K562 (cell line): ENCODE measurements around the gene EPHB2. TPM values are rescaled to one million over a fixed set of nuclear protein-coding genes. Genes with fewer than 3 reads are reported as not detected.
A peak's percentile ranks its signal among the peaks of the same experiment; 100 is the strongest.

ENCODE experiments used
- ATF1 ChIP-seq, 2 experiments: fragments of 450-650 bp in 1 of 2; IDR thresholded peaks; 2 replicates each; pipeline ENCODE4 v1.6.1; 2016; ENCODE audit warnings: missing compliant biosample characterization in 1 of 2, missing genetic modification characterization in 1 of 2
- BMI1 ChIP-seq: fragments of 150-350 bp; IDR thresholded peaks from 2 replicates; pipeline ENCODE4 v1.6.1; 2014; ENCODE audit warnings: low read length
- CCNT2 ChIP-seq: IDR thresholded peaks from 2 replicates; pipeline ENCODE4 v1.6.1; 2011; ENCODE audit warnings: borderline replicate concordance, low read depth, mild to moderate bottlenecking, moderate library complexity, mixed read lengths, low read length; ENCODE audit not compliant: insufficient read length; ENCODE audit errors: extremely low read depth
- CEBPB ChIP-seq: fragments of 450-650 bp; IDR thresholded peaks from 2 replicates; pipeline ENCODE4 v1.6.1; 2016; ENCODE audit warnings: missing genetic modification characterization, missing compliant biosample characterization
- CEBPG ChIP-seq, 3 experiments: fragments of 200-800 bp in 1 of 3; sonication (Bioruptor generic) in 1 of 3; sonication (generic) in 1 of 3; formaldehyde crosslinking in 1 of 3; IDR thresholded peaks in 2 of 3; conservative IDR thresholded peaks in 1 of 3; 2 replicates each; pipeline versions ENCODE4 v1.6.1 to v1.8.0; 2016 to 2022; ENCODE audit warnings: missing compliant biosample characterization in 2 of 3, missing genetic modification characterization in 2 of 3, mild to moderate bottlenecking in 1 of 3, missing genetic modification reagents in 1 of 3
- HDAC2 ChIP-seq: fragments of 450-650 bp; IDR thresholded peaks from 2 replicates; pipeline ENCODE4 v1.6.1; 2016; ENCODE audit warnings: mild to moderate bottlenecking
- HOXB6 ChIP-seq: fragments of 250-450 bp; sonication (Bioruptor Pico); IDR thresholded peaks from 2 replicates; pipeline ENCODE4 v1.5.1; 2022; ENCODE audit warnings: mild to moderate bottlenecking, borderline replicate concordance
- IRF2 ChIP-seq: sonication (generic); formaldehyde crosslinking; IDR thresholded peaks from 2 replicates; pipeline ENCODE4 v1.8.1; 2022; ENCODE audit warnings: mild to moderate bottlenecking, missing genetic modification reagents
- KLF1 ChIP-seq: fragments of 450-650 bp; IDR thresholded peaks from 2 replicates; pipeline ENCODE4 v1.6.1; 2016; ENCODE audit warnings: missing genetic modification characterization, missing compliant biosample characterization
- MECOM ChIP-seq: fragments of 250-450 bp; sonication (Bioruptor Pico); IDR thresholded peaks from 2 replicates; pipeline ENCODE4 v1.8.0; 2022; ENCODE audit warnings: inconsistent platforms
- RBBP5 ChIP-seq: fragments of 200-600 bp; sonication (generic); IDR thresholded peaks from 2 replicates; pipeline ENCODE4 v1.6.1; 2012; ENCODE audit warnings: borderline replicate concordance, mild to moderate bottlenecking, low read length, control low read depth, inconsistent platforms; ENCODE audit not compliant: insufficient read depth, poor library complexity, severe bottlenecking
- polyA plus RNA-seq, 8 experiments: library from polyadenylated mRNA; depleted of rRNA in 4 of 8; stranded (reverse) in 5 of 8; unstranded in 3 of 8; fragments of >200 nt; fragmentation: Nextera tagmentation in 2 of 8; fragmentation: Illumina TruSeq in 1 of 8; extraction: Ambion mirVana in 2 of 8; extraction: Trizol in 1 of 8; gene quantifications; 2 replicates each; pipeline versions ENCODE4 v1.2.1 to v1.2.3, GENCODE V29; 2011 to 2014; ENCODE audit warnings: inconsistent platforms in 1 of 8, missing spikeins in 1 of 8
- total RNA-seq, 7 experiments: library from RNA; depleted of rRNA in 6 of 7; stranded (reverse); fragments of >200 nt in 6 of 7; fragmentation: Illumina TruSeq in 2 of 7; extraction: Trizol in 2 of 7; gene quantifications; 2 replicates each; pipeline versions ENCODE4 v1.2.1 to v1.2.3, GENCODE V29; 2011 to 2021; ENCODE audit warnings: low replicate concordance in 1 of 7
- TF ChIP-seq, protein P1 (sequence below): sonication (generic); formaldehyde crosslinking; IDR thresholded peaks from 2 replicates; pipeline ENCODE4 v1.8.0; 2022; ENCODE audit warnings: mild to moderate bottlenecking, low read depth, missing genetic modification reagents
- TF ChIP-seq, protein P2 (sequence below): fragments of 450-650 bp; formaldehyde crosslinking; IDR thresholded peaks from 2 replicates; pipeline ENCODE4 v1.4.0; 2022; ENCODE audit warnings: missing genetic modification characterization
- TF ChIP-seq, protein P3 (sequence below): sonication (generic); formaldehyde crosslinking; IDR thresholded peaks from 2 replicates; pipeline ENCODE4 v1.8.0; 2023; ENCODE audit warnings: mild to moderate bottlenecking, missing genetic modification reagents
- TF ChIP-seq, protein P4 (sequence below): fragments of 450-650 bp; formaldehyde crosslinking; IDR thresholded peaks from 2 replicates; pipeline ENCODE4 v1.4.0; 2022; ENCODE audit warnings: missing genetic modification characterization
- TF ChIP-seq, protein P5 (sequence below): fragments of 450-650 bp; IDR thresholded peaks from 2 replicates; pipeline ENCODE4 v1.6.1; 2017; ENCODE audit warnings: mild to moderate bottlenecking, moderate library complexity

Gene EPHB2
- total and polyA plus RNA-seq, 9 of the 15 experiments (the other 6 are each of a cell fraction or from before 2014, with no cell fraction given) = not detected

DNA sequence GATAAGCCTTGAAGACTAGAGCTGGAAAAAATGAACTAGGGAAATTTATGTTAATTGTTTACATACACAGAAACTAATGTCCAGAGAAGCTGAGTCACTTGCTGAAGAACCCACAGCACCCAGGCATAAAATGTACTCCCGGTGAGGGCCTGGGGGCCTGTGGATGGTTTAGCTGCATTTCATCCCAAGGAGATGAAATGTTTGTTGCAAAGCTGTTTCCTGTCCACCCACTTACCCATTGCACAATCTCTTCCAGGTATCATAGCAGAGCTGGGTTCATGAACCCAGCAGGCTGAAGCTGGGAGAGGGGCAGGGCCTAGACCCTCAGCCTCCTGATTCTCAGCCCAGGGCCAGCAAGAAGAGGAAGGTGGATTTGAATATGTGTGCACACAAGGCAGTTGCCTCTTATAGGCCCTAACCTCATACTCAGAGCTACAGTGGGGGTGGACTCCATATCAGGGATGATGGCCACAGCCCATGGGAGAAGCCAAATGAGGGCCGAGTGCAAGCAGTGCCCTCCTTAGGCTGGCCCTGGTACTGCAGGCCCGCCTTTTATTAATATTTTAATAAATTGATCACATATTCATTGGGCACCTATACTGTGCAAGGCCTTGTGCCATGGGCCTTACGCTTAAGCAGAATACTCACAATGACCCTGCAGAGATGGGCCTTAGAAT, 151.3 kb downstream of the EPHB2 start (continued):
- TF ChIP-seq ATF1 (CRISPR knock-in tag; IDR thresholded peaks at IDR 0.05) (no peak), ATF1 (tag; IDR thresholded peaks at IDR 0.05) (no peak), MECOM (no peak), HDAC2 (no peak), KLF1 (tag) (no peak), CEBPB (tag) (peak; percentile 89), CEBPG (CRISPR knock-in tag; IDR thresholded peaks at IDR 0.05) (0 out of 2 replicates have a peak, but pooled peaks have one; percentile 33), CEBPG (tag; conservative IDR thresholded peaks at IDR 0.05 in 1 of 2, IDR thresholded peaks at IDR 0.05 in 1 of 2) (peak; percentile 53 to 79; a peak in 3 of 4 replicates), RBBP5 (no peak), HOXB6 (peak; percentile 7; the same call in 1 of the 2 replicates), CCNT2 (no peak), BMI1 (no peak), IRF2 (CRISPR knock-in tag) (no peak)
- TF ChIP-seq, protein P1, sequence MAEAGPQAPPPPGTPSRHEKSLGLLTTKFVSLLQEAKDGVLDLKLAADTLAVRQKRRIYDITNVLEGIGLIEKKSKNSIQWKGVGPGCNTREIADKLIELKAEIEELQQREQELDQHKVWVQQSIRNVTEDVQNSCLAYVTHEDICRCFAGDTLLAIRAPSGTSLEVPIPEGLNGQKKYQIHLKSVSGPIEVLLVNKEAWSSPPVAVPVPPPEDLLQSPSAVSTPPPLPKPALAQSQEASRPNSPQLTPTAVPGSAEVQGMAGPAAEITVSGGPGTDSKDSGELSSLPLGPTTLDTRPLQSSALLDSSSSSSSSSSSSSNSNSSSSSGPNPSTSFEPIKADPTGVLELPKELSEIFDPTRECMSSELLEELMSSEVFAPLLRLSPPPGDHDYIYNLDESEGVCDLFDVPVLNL = no peak
- TF ChIP-seq, protein P2, sequence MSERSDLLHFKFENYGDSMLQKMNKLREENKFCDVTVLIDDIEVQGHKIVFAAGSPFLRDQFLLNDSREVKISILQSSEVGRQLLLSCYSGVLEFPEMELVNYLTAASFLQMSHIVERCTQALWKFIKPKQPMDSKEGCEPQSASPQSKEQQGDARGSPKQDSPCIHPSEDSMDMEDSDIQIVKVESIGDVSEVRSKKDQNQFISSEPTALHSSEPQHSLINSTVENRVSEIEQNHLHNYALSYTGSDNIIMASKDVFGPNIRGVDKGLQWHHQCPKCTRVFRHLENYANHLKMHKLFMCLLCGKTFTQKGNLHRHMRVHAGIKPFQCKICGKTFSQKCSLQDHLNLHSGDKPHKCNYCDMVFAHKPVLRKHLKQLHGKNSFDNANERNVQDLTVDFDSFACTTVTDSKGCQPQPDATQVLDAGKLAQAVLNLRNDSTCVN (CRISPR knock-in tag) = no peak
- TF ChIP-seq, protein P3, sequence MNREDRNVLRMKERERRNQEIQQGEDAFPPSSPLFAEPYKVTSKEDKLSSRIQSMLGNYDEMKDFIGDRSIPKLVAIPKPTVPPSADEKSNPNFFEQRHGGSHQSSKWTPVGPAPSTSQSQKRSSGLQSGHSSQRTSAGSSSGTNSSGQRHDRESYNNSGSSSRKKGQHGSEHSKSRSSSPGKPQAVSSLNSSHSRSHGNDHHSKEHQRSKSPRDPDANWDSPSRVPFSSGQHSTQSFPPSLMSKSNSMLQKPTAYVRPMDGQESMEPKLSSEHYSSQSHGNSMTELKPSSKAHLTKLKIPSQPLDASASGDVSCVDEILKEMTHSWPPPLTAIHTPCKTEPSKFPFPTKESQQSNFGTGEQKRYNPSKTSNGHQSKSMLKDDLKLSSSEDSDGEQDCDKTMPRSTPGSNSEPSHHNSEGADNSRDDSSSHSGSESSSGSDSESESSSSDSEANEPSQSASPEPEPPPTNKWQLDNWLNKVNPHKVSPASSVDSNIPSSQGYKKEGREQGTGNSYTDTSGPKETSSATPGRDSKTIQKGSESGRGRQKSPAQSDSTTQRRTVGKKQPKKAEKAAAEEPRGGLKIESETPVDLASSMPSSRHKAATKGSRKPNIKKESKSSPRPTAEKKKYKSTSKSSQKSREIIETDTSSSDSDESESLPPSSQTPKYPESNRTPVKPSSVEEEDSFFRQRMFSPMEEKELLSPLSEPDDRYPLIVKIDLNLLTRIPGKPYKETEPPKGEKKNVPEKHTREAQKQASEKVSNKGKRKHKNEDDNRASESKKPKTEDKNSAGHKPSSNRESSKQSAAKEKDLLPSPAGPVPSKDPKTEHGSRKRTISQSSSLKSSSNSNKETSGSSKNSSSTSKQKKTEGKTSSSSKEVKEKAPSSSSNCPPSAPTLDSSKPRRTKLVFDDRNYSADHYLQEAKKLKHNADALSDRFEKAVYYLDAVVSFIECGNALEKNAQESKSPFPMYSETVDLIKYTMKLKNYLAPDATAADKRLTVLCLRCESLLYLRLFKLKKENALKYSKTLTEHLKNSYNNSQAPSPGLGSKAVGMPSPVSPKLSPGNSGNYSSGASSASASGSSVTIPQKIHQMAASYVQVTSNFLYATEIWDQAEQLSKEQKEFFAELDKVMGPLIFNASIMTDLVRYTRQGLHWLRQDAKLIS (CRISPR knock-in tag) = no peak
- TF ChIP-seq, protein P4, sequence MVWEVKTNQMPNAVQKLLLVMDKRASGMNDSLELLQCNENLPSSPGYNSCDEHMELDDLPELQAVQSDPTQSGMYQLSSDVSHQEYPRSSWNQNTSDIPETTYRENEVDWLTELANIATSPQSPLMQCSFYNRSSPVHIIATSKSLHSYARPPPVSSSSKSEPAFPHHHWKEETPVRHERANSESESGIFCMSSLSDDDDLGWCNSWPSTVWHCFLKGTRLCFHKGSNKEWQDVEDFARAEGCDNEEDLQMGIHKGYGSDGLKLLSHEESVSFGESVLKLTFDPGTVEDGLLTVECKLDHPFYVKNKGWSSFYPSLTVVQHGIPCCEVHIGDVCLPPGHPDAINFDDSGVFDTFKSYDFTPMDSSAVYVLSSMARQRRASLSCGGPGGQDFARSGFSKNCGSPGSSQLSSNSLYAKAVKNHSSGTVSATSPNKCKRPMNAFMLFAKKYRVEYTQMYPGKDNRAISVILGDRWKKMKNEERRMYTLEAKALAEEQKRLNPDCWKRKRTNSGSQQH (CRISPR knock-in tag) = no peak
- TF ChIP-seq, protein P5, sequence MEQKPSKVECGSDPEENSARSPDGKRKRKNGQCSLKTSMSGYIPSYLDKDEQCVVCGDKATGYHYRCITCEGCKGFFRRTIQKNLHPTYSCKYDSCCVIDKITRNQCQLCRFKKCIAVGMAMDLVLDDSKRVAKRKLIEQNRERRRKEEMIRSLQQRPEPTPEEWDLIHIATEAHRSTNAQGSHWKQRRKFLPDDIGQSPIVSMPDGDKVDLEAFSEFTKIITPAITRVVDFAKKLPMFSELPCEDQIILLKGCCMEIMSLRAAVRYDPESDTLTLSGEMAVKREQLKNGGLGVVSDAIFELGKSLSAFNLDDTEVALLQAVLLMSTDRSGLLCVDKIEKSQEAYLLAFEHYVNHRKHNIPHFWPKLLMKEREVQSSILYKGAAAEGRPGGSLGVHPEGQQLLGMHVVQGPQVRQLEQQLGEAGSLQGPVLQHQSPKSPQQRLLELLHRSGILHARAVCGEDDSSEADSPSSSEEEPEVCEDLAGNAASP = no peak
